ENCODE results near the gene THSD7B. TPM values are rescaled to one million over a fixed set of nuclear protein-coding genes. Genes with fewer than 3 reads are reported as not detected.

Gene THSD7B
- total and polyA plus RNA-seq, 2 experiments from 2014 or later: 0.11 TPM; not detected in 1

DNA sequence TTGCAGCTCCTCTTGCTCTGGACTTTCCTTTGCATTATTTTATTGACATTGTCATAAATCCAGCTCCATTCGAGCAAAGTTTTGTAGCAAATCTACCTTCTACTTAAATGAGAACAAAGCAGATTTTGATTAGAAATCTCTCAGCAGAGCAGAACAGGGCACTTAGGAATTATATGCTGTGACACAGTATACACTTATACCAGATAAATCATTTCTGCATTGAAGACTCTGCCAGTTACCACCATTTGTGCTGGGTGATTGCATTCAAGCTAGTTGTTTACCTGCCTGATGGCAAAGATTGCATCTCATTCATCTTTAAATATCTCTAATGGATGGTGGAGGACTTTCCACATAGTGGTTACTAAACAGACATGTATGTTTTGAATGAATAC lies 757.3 kb downstream of the THSD7B start:
- Histone ChIP-seq H3K9me3 (ENCODE audit: low read depth) (no peaks in the 10 kb centered on the region), H3F3A (ENCODE audit: insufficient read depth) (no peaks in the 10 kb centered on the region), H3K36me3 (ENCODE audit: low read depth) (no peaks in the 10 kb centered on the region), H3K9ac (no peak overlapping the region), H3K9me2 (ENCODE audit: insufficient read depth) (no peaks in the 10 kb centered on the region), H3K4me2 (ENCODE audit: unreplicated experiment) (no peak overlapping the region), H3K79me2 (ENCODE audit: insufficient read depth) (no peaks in the 10 kb centered on the region), H3K27ac (no peak overlapping the region), H3K4me3 (no peak overlapping the region), H3K27me3 (replicated peaks; ENCODE audit: insufficient read depth) (no peaks in the 10 kb centered on the region), H2AFZ (no peak overlapping the region), H4K20me1 (ENCODE audit: insufficient read depth) (no peaks in the 10 kb centered on the region), H3K4me1 (ENCODE audit: insufficient read depth) (no peaks in the 10 kb centered on the region)
- TF ChIP-seq EZH2 (IDR thresholded peaks at IDR 0.05; ENCODE audit: insufficient read depth, poor library complexity, severe bottlenecking) (no peak), EZH2phosphoT487 (IDR thresholded peaks at IDR 0.05; ENCODE audit: insufficient read depth, low read depth) (no peak)
- DNase-seq: no peak
- in situ Hi-C loops (cut with MboI): no loop called here
- WGBS, 2 experiments (ENCODE audit: low coverage in 1 of 2, low lambda C conversion rate in 2 of 2, missing lambda C conversion rate in 2 of 2): 5 to 8% methylated on average over 1 of the region's 1 CpG

DNA sequence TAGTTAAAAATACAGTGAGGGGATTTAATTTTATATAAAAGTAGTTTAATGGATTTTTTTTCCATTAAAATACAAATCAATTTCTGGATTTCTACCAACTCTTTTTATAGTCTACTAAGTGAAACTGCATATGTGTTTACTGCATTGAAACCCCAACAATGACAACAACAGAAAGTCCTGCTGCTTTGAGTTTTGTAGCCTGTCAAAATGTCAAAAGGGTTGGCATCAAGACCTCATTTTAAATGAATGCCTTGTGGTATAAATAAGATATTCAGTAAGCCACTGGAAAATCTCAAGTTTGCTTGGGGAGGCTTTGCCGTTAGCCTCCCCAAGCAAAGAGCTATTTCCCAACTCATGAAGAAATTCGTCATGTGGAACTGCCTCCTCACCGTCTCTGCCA lies 758.6 kb downstream of the THSD7B start:
- TF ChIP-seq EZH2 (IDR thresholded peaks at IDR 0.05; ENCODE audit: insufficient read depth, poor library complexity, severe bottlenecking) (no peak), EZH2phosphoT487 (IDR thresholded peaks at IDR 0.05; ENCODE audit: insufficient read depth, low read depth) (no peak)
- H3K9ac ChIP-seq: no peak overlapping the region
- H3K27ac ChIP-seq: no peak overlapping the region
- in situ Hi-C loops (cut with MboI): no loop called here
- H3K4me1 ChIP-seq (ENCODE audit: insufficient read depth): no peaks in the 10 kb centered on the region
- H3K4me3 ChIP-seq: no peak overlapping the region
- no peak for DNase-seq
- no peaks in the 10 kb centered on the region for H3K36me3 ChIP-seq (ENCODE audit: low read depth)
- H3K9me2 ChIP-seq (ENCODE audit: insufficient read depth): no peaks in the 10 kb centered on the region
- H3F3A ChIP-seq (ENCODE audit: insufficient read depth): no peaks in the 10 kb centered on the region
- H3K27me3 ChIP-seq (replicated peaks; ENCODE audit: insufficient read depth): no peaks in the 10 kb centered on the region
- no peaks in the 10 kb centered on the region for H3K79me2 ChIP-seq (ENCODE audit: insufficient read depth)
- H3K4me2 ChIP-seq (ENCODE audit: unreplicated experiment): no peak overlapping the region
- H4K20me1 ChIP-seq (ENCODE audit: insufficient read depth): no peaks in the 10 kb centered on the region
- no peak overlapping the region for H2AFZ ChIP-seq
- no peaks in the 10 kb centered on the region for H3K9me3 ChIP-seq (ENCODE audit: low read depth)
- 8 to 14% methylated on average over 3 of the region's 3 CpGs for WGBS, 2 experiments (ENCODE audit: low coverage in 1 of 2, low lambda C conversion rate in 2 of 2, missing lambda C conversion rate in 2 of 2)

DNA sequence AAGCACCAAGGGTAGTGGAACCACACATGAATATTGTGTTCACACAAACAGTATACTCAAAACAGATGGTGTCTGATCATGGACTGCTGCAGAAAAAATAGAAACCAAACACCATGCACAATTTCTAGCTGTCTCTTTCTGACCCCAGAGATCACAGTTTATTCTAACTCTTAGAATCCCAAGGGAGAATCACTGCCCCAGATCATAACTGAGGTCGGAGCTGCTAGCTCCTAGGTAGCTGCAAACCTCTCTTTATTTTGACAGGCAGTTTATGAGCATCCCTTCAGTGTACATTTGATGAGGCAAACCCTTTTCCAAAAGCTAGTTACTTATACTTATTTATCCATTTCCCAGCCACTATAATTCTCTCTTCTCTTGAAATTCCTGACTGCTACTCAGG lies 759.8 kb downstream of the THSD7B start:
- no peak for TF ChIP-seq EZH2 (IDR thresholded peaks at IDR 0.05; ENCODE audit: insufficient read depth, poor library complexity, severe bottlenecking)
- TF ChIP-seq EZH2phosphoT487 (IDR thresholded peaks at IDR 0.05; ENCODE audit: insufficient read depth, low read depth): no peak
- no peaks in the 10 kb centered on the region for H3K27me3 ChIP-seq (replicated peaks; ENCODE audit: insufficient read depth)
- H3K4me1 ChIP-seq (ENCODE audit: insufficient read depth): no peaks in the 10 kb centered on the region
- no peak overlapping the region for H3K4me2 ChIP-seq (ENCODE audit: unreplicated experiment)
- no peak overlapping the region for H3K27ac ChIP-seq
- H3F3A ChIP-seq (ENCODE audit: insufficient read depth): no peaks in the 10 kb centered on the region
- no peak for DNase-seq
- H3K79me2 ChIP-seq (ENCODE audit: insufficient read depth): no peaks in the 10 kb centered on the region
- no peak overlapping the region for H2AFZ ChIP-seq
- 4 to 5% methylated on average over 1 of the region's 1 CpG for WGBS, 2 experiments (ENCODE audit: low coverage in 1 of 2, low lambda C conversion rate in 2 of 2, missing lambda C conversion rate in 2 of 2)
- no peak overlapping the region for H3K4me3 ChIP-seq
- no peaks in the 10 kb centered on the region for H4K20me1 ChIP-seq (ENCODE audit: insufficient read depth)
- in situ Hi-C loops (cut with MboI): no loop called here
- H3K9me3 ChIP-seq (ENCODE audit: low read depth): no peaks in the 10 kb centered on the region
- H3K9me2 ChIP-seq (ENCODE audit: insufficient read depth): no peaks in the 10 kb centered on the region
- H3K36me3 ChIP-seq (ENCODE audit: low read depth): no peaks in the 10 kb centered on the region
- no peak overlapping the region for H3K9ac ChIP-seq

DNA sequence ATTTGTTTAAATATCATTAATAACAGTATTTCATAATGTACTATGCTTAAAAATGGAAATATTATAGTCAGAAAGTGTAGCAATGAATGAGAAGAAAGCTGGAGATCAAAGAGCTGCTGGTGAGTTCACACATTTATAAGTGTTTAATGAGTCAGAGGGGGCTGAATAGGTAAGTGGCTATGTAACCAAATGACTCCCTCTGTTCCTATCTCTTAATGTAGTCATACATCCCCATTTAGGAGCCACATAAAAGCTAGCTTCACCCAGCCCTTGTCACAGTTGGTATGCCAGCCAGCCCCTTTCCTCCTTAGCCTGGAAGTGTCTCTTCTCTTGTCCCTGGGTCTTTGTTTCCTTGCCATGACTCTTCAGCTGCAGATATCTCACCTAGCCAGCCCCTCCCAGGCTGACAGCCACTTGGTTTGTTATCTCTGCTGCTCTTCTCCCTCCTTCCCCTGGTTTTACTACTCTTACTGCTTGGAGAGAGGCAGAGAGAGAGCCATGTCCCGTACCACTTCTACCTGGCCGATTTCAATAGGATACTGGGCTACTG lies 760.4 kb downstream of the THSD7B start:
- no peak for TF ChIP-seq EZH2 (IDR thresholded peaks at IDR 0.05; ENCODE audit: insufficient read depth, poor library complexity, severe bottlenecking)
- TF ChIP-seq EZH2phosphoT487 (IDR thresholded peaks at IDR 0.05; ENCODE audit: insufficient read depth, low read depth): no peak
- no peaks in the 10 kb centered on the region for H3F3A ChIP-seq (ENCODE audit: insufficient read depth)
- in situ Hi-C loops (cut with MboI): no loop called here

DNA sequence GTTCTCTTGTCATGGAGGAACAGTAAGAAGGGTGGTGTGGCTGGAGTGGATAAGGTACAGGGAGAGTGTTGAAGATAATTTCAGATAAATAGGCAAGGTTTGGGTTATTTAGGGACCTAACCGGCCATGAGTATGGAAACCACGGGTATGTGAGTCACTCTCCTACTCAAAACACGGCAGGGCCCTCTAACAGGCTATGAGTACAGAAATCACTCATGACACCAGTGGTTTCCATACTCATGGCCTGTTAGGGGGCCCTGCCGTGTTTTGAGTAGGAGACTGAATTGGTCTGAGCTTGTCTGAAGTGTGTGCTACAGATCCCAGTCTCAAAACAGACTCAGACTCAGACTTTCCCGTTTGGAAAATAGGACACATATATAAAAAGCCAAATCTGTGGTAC lies 770.6 kb downstream of the THSD7B start:
- Histone ChIP-seq H3K9ac (no peak overlapping the region), H3K4me2 (ENCODE audit: unreplicated experiment) (no peak overlapping the region), H3K9me2 (ENCODE audit: insufficient read depth) (no peaks in the 10 kb centered on the region), H3F3A (ENCODE audit: insufficient read depth) (no peaks in the 10 kb centered on the region), H3K4me1 (ENCODE audit: insufficient read depth) (no peaks in the 10 kb centered on the region), H4K20me1 (ENCODE audit: insufficient read depth) (no peaks in the 10 kb centered on the region), H3K9me3 (ENCODE audit: low read depth) (no peaks in the 10 kb centered on the region), H3K4me3 (no peak overlapping the region), H2AFZ (no peak overlapping the region), H3K27me3 (replicated peaks; ENCODE audit: insufficient read depth) (no peaks in the 10 kb centered on the region), H3K36me3 (ENCODE audit: low read depth) (no peaks in the 10 kb centered on the region), H3K27ac (no peak overlapping the region), H3K79me2 (ENCODE audit: insufficient read depth) (no peaks in the 10 kb centered on the region)
- DNase-seq: no peak
- 11 to 15% methylated on average over 5 of the region's 5 CpGs for WGBS, 2 experiments (ENCODE audit: low coverage in 1 of 2, low lambda C conversion rate in 2 of 2, missing lambda C conversion rate in 2 of 2)
- in situ Hi-C loops (cut with MboI): no loop called here
- TF ChIP-seq EZH2 (IDR thresholded peaks at IDR 0.05; ENCODE audit: insufficient read depth, poor library complexity, severe bottlenecking): no peak
- TF ChIP-seq EZH2phosphoT487 (IDR thresholded peaks at IDR 0.05; ENCODE audit: insufficient read depth, low read depth): no peak

More for the DNA sequence above, 760.4 kb downstream of the THSD7B start:
- DNase-seq: no peak
- no peaks in the 10 kb centered on the region for H3K9me3 ChIP-seq (ENCODE audit: low read depth)
- no peak overlapping the region for H3K9ac ChIP-seq
- H3K4me1 ChIP-seq (ENCODE audit: insufficient read depth): no peaks in the 10 kb centered on the region
- no peak overlapping the region for H2AFZ ChIP-seq
- no peak overlapping the region for H3K27ac ChIP-seq
- no peak overlapping the region for H3K4me3 ChIP-seq
- no peak overlapping the region for H3K4me2 ChIP-seq (ENCODE audit: unreplicated experiment)
- H3K9me2 ChIP-seq (ENCODE audit: insufficient read depth): no peaks in the 10 kb centered on the region; the same call in 1 of the 2 replicates
- no peaks in the 10 kb centered on the region for H3K27me3 ChIP-seq (replicated peaks; ENCODE audit: insufficient read depth)
- no peaks in the 10 kb centered on the region for H4K20me1 ChIP-seq (ENCODE audit: insufficient read depth)
- 17 to 20% methylated on average over 2 of the region's 2 CpGs for WGBS, 2 experiments (ENCODE audit: low coverage in 1 of 2, low lambda C conversion rate in 2 of 2, missing lambda C conversion rate in 2 of 2)
- H3K79me2 ChIP-seq (ENCODE audit: insufficient read depth): no peaks in the 10 kb centered on the region
- no peaks in the 10 kb centered on the region for H3K36me3 ChIP-seq (ENCODE audit: low read depth)
